ENCODE measurements around the gene RND1.

- TF ChIP-seq CTCF (conservative IDR thresholded peaks at IDR 0.05) (no peak), EZH2 (IDR thresholded peaks at IDR 0.05; ENCODE audit: low read depth) (no peak)
Observed at GRCh38 chr12:48865281-48866051, at the start of gene RND1.

Data from PC-9 (cell line).